Brain microvascular endothelial cell (primary cell): ENCODE measurements around the gene SCARB1.

Experiments
- DNase-seq: peaks from one replicate; pipeline ENCODE4 v3.0.0-alpha.2; 2020
- H3K27ac ChIP-seq: fragments of 250-450 bp; sonication (Bioruptor Pico); 2 replicates; pipeline ENCODE4 v1.5.1; 2020; ENCODE audit warnings: mild to moderate bottlenecking, moderate library complexity
- H3K27me3 ChIP-seq: fragments of 250-450 bp; sonication (Bioruptor Pico); replicated peaks from 2 replicates; pipeline ENCODE4 v1.5.1; 2020; ENCODE audit warnings: mild to moderate bottlenecking
- H3K36me3 ChIP-seq: fragments of 250-450 bp; sonication (Bioruptor Pico); replicated peaks from 2 replicates; pipeline ENCODE4 v1.5.1; 2020; ENCODE audit warnings: mild to moderate bottlenecking
- H3K4me3 ChIP-seq: 2 replicates; pipeline ENCODE4 v1.5.1; 2011; ENCODE audit warnings: low read depth, mild to moderate bottlenecking, control low read depth, low read length, moderate library complexity
- CTCF ChIP-seq: IDR thresholded peaks from 2 replicates; pipeline ENCODE4 v1.5.1; 2011; ENCODE audit warnings: low read depth, mild to moderate bottlenecking, moderate library complexity, low read length, control low read depth, inconsistent platforms; ENCODE audit errors: missing control alignments
- in situ Hi-C: cut with HindIII; loops from 2 replicates; pipeline ENCODE4 v1.10.0; 2017; ENCODE audit warnings: low sequenced_read_pairs, low pct_ligation_motif_present

SCARB1 gene

GRCh38 chr12:124761056-124761455 lies 102.6 kb downstream of the SCARB1 start:
- no peak for DNase-seq
- H3K27ac ChIP-seq: no peak overlapping the region
- in situ Hi-C loops: loop anchor here (25.0 kb wide), 1 partner anchor 374 kb away; no protein-coding TSS in a partner anchor
- no peaks in the 10 kb centered on the region for H3K36me3 ChIP-seq
- peaks cover 4% of the 10 kb centered on the region for H3K27me3 ChIP-seq
- H3K4me3 ChIP-seq: no peak overlapping the region
- TF ChIP-seq CTCF: no peak

- DNase-seq: no peak
- no peak for TF ChIP-seq CTCF
- H3K4me3 ChIP-seq: no peak overlapping the region
- peaks cover 4% of the 10 kb centered on the region for H3K27me3 ChIP-seq
- no peaks in the 10 kb centered on the region for H3K36me3 ChIP-seq
- H3K27ac ChIP-seq: no peak overlapping the region
- in situ Hi-C loops: loop anchor here (25.0 kb wide), 1 partner anchor 373 kb away; no protein-coding TSS in a partner anchor
These were observed 103.1 kb downstream of the SCARB1 start for GRCh38 chr12:124760560-124760959.

- TF ChIP-seq CTCF: no peak
- in situ Hi-C loops: loop anchor here (25.0 kb wide), 1 partner anchor 373 kb away; no protein-coding TSS in a partner anchor
- no peak for DNase-seq
- peaks cover 4% of the 10 kb centered on the region for H3K27me3 ChIP-seq
- H3K4me3 ChIP-seq: no peak overlapping the region
- H3K27ac ChIP-seq: no peak overlapping the region
- H3K36me3 ChIP-seq: no peaks in the 10 kb centered on the region
These were observed 103.7 kb downstream of the SCARB1 start for GRCh38 chr12:124759841-124760503.

- no peak for TF ChIP-seq CTCF
- no peak for DNase-seq
- Histone ChIP-seq H3K36me3 (no peaks in the 10 kb centered on the region), H3K27me3 (peaks cover 4% of the 10 kb centered on the region), H3K27ac (no peak overlapping the region), H3K4me3 (no peak overlapping the region)
- in situ Hi-C loops: loop anchor here (25.0 kb wide), 1 partner anchor 371 kb away; no protein-coding TSS in a partner anchor
These were observed 105.1 kb downstream of the SCARB1 start for GRCh38 chr12:124758266-124759220.

GRCh38 chr12:124757329-124757728 lies 106.3 kb downstream of the SCARB1 start:
- no peak for DNase-seq
- Histone ChIP-seq H3K27ac (no peak overlapping the region), H3K36me3 (no peaks in the 10 kb centered on the region), H3K27me3 (peaks cover 4% of the 10 kb centered on the region), H3K4me3 (no peak overlapping the region)
- in situ Hi-C loops: loop anchor here (25.0 kb wide), 1 partner anchor 370 kb away; no protein-coding TSS in a partner anchor
- no peak for TF ChIP-seq CTCF
